T1000 (cell line): Measurements from ENCODE around the gene ALG3.

Experiments
- DNase-seq: peaks from one replicate; lab custom pipeline; 2025; ENCODE audit warnings: mixed read lengths; lab: John Stamatoyannopoulos, UW

ALG3 gene

GRCh38 chr3:184259878-184260723 is 11.3 kb upstream of the ALG3 start:
- no peak for DNase-seq

DNA sequence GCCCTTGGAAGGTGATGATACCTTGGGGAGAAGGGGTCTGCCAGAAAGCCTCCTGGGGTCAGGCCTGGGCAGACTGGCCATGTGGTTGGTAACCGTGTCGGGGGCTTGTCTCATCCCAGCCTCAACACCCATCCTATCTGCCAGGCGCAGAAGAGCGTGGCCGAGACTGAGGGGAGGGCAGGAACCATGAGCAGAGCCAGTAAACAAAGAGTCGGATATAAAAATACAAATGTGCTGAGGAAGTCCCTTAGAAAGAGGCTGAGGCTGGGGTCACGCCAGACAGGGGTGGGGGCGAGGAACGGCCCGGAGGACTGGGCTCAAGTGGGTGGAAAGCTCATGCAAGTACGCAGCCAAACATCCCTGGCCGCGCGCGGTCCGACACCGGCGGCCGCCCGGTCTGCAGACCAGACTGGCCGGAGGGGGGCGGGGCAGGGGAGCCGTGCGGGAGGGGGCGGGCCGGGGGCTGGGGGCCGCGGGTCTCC is 10.7 kb upstream of the ALG3 start:
- DNase-seq, result no peak

DNA sequence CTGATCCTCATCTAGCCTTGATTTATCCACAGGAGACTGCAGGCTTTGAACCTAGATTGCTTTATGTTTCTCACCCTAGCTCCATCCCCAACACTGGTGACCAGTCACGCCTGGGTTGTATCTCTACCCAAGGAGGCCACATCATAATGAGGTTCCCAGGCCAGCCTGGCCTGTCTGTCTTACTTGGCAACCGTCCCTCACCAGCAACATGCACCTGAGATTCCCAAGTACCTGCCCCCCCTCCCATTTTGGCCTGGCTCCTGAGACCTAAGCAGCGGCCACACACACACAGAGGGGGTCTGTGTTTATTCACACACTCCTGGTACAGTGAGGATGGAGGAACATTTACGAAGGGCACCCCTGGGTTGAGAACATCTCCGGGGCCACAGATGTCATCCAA is 10.2 kb upstream of the ALG3 start:
- no peak for DNase-seq

DNA sequence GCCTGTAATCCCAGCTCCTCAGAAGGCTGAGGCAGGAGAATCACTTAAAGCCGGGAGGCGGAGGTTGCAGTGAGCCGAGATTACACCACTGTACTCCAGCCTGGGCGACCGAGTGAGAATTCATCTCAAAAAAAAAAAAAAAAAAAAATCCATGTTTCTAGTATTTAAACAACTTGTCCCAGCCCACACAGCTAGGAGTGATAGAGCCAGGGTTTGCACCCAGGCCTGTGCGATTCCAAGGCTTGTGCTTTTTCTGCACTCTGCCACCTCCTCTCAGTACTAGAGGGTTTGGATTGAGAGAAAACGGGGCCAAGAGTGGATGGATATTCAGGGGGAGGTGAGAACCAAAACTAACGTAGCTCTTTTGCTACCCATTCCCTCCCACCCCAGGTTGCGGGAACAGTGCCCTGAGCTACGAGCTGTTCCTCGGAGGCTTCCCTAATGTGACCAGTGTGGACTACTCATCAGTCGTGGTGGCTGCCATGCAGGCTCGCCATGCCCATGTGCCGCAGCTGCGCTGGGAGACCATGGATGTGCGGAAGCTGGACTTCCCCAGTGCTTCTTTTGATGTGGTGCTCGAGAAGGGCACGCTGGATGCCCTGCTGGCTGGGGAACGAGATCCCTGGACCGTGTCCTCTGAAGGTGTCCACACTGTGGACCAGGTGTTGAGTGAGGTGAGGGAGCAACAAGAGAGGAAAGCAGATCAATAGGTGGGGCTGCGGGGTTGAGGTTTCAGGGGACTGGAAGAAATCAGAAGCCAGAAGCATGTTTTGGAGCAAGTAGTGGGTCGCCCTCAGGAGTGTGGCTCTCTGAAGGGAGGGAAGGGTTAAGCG is 8.5 kb upstream of the ALG3 start:
- DNase-seq, result no peak

- DNase-seq, result no peak
These were observed 6.7 kb upstream of the ALG3 start for GRCh38 chr3:184255291-184256039.

DNA sequence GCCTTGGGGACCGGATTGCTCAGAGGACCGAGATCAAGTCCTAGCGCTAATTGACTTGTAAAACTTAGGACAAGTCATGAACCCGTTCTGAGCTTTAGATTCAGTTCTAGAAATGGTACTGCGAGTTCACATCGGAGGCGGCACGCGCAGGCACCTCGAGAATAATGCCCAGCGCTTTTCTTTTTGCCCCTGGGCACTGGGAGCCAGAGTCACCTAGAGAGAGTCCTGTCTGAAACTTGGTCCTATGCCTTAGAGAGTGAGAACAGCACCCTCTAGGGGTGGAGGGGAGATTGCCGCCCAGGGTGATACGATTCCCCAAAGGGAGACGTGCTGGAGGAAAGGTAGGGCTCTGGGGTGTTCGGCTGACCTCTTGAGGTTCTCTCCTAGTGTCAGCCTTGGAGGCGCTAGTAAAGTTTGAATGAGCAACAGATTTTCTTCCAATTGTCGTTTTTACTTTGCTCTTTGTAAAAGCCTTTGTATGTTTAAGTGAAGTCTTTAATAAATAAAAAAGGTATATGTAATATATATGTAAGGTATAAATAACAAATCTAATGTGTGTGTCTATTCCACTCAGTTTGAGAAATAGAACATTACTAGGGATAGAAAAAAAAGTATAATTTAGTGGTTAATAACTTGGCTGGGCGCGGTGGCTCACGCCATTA is 1.5 kb upstream of the ALG3 start:
- DNase-seq, result peak; percentile 89

DNA sequence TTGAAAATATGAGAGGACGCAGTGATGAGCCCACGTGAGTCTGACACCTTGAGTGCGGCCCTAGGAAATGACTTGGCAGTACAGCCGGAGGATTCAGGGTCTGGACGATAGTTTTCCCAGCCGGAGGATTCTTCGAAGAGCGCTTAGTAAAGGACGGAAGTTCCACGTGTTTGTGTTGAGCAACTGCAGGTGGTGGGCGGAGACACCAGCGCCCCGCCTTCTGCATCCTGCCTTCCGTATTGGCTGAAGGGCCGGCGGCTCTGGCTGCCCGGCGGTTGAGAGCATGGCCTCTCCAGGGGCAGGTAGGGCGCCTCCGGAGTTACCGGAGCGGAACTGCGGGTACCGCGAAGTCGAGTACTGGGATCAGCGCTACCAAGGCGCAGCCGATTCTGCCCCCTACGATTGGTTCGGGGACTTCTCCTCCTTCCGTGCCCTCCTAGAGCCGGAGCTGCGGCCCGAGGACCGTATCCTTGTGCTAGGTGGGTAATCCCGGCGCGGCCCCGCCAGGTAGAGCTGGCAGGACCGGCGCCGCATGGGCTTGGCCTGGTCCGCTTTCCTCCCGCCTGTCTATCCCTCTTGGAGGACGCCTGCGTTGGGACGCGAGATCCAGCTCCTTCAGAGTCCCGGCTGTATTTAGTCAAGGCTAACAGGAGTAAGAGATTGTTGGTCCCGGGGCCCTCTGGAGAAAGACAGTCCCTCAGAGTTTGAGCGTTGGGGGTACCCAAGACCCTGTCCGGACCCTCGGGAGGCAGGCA is 827 bp upstream of the ALG3 start, which contains the start of gene EEF1AKMT4:
Gene EEF1AKMT4 (plus strand): TSS at position 261 of the 755 bp plus-strand sequence. CDS start 23 bp downstream, at position 284.
- peak; percentile 94 for DNase-seq

DNA sequence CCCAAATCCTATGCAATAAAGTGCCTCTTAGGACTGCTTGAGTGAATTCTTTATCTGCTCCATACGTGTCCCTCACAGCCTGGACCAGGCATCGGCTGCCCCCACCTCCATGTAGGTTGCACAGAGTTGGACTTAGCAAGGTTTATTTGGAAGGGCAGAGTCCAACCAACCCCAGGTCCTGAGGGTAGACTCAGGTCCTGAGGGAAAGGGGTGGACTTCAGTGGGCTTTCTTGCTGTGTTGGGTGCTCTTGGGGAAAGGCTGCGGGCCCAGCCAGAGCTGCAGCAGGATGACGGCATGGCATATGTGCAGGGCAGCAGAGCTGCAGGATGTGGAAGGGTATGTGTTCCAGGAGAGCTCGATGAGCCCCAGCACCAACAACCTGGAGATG is 6.5 kb downstream of the ALG3 start:
- DNase-seq, result no peak

- DNase-seq, result no peak
These were observed 7.1 kb downstream of the ALG3 start for GRCh38 chr3:184241447-184242296.

- no peak for DNase-seq
These were observed 7.7 kb downstream of the ALG3 start for GRCh38 chr3:184241141-184241446.

DNA sequence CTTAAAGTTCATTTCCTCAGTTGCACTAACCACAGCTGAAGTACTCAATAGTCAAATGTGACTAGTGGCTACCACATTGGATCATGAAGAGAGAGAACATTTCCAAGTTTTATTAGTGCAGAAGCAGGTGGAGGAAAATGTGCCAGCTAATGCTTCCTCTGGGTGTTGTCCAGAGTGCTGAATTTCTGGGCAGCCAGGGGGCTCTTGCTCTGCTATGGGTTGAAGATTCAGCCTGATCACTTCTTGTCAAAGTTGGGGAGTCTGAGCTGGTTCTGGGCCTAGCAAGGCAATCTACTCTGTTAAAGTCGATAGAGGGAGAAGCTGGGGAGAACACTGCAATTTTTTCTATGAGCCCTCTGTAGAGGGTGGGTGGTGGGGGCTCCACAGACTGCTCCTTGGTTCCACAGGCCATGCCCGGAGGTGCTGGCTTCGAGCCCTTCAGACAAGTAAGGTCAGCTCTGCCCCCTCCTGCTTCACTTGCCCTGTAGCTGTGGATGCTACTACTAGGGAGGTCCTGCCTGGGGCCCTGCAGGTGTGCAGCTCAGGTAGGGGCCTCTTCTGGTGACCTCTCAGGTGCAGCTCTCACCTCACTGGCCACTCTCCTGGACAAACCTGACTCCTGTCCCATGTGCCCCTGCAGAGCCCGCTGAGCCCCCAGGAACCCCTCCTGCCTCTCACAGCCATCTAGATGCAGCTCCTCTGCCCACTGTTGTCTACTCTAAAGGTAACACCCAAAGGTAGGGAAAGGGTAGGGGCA is 8.2 kb downstream of the ALG3 start:
- no peak for DNase-seq

DNA sequence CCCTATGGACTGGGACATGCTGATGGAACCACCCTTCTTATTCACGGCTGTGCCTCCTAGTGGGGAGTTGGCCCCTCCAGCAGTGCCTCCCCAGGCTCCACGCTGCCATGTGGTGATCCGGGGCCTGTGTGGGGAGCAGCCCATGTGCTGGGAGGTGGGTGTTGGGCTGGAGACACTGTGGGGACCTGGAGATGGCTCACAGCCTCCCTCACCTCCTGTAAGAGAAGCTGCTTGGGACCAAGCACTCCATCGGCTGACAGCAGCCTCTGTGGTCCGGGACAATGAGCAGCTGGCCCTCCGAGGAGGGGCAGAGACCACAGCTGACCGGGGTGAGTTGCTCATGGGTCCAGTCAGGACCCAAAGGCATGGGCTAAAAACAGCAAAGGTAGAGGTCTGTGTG is 9.1 kb downstream of the ALG3 start:
- no peak for DNase-seq

DNA sequence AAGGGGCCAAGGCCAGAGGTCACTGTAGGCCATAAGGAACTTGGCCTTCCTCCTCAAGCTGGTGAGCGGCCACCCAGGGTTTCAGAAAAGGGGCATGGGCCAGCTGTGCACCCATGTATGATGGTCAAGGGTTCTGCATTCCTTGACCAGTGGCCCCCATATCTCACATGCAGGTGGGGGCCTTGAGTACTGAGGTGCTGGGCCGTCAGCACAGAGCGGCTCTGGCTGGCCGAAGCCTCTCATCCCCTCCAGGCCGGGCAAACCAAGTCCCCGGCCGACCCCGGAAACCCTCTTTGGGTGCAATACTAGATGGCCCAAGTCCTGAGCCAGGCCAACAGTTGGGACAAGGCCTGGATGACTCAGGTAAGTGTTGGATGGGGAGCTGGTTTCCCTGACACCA is 9.5 kb downstream of the ALG3 start:
- no peak for DNase-seq

DNA sequence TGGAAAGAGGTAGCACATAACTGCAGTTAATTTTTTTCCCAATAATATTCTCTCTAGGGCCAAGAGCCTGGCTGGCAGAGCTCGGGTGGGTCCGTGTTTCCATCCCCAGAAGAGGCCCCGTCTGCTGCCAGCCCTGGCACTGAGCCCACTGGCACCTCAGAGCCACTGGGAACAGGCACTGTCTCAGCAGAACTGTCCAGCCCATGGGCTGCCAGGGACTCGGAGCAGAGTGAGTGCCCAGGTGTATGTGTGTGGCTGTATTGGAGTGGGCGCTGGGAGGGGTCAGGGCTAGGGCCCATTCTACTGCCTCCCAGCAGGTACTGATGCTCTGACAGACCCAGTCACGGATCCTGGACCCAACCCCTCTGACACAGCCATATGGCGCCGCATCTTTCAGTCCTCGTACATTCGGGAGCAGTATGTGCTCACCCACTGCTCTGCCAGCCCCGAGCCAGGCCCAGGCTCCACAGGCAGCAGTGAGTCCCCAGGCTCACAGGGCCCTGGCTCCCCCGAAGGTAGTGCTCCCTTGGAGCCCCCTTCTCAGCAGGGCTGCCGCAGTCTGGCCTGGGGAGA is 10.4 kb downstream of the ALG3 start:
- no peak for DNase-seq

- no peak for DNase-seq
These were observed 11.0 kb downstream of the ALG3 start for GRCh38 chr3:184237807-184238206.

GRCh38 chr3:184237211-184237610 is 11.6 kb downstream of the ALG3 start:
- no peak for DNase-seq

GRCh38 chr3:184236636-184237035 is 12.1 kb downstream of the ALG3 start:
- DNase-seq, result no peak

- DNase-seq, result no peak
These were observed 12.7 kb downstream of the ALG3 start for GRCh38 chr3:184236033-184236410.

- no peak for DNase-seq
These were observed 13.3 kb downstream of the ALG3 start for GRCh38 chr3:184235381-184236032.
